K562 (cell line): ENCODE results near the gene ARHGEF38. TPM values are rescaled to one million over a fixed set of nuclear protein-coding genes. Genes with fewer than 3 reads are reported as not detected.

Experiments
- ATAC-seq: fragments of 200-7000 bp; cut with Tn5 transposase; 3 replicates; pipeline ENCODE4 v1.9.1; 2020; ENCODE audit warnings: moderate library complexity
- BruUV-seq: library from RNA; stranded (reverse); fragments of 400-500 nt; replicated peaks from 2 replicates; lab custom pipeline; 2021; lab: Mats Ljungman, UMichigan
- CTCF ChIA-PET: fragments of 300-600 bp; formaldehyde crosslinking; extraction: SDS; loops from one replicate; lab custom pipeline; 2021; ENCODE audit warnings: low intra/inter-chr PET ratio; lab: Yijun Ruan, JAX
- POLR2A ChIA-PET: fragments of 300-600, 350-650 bp; sonication (Branson Sonifier 250); formaldehyde crosslinking; extraction: SDS; loops from one replicate; lab custom pipeline; 2021; ENCODE audit warnings: antibody characterized with exemption, inconsistent platforms; lab: Yijun Ruan, JAX
- DNase-seq, 4 experiments: peaks; one replicate each; pipeline versions ENCODE4 v3.0.0 to v3.0.0-alpha.2; 2011 to 2018; ENCODE audit warnings: low spot score in 3 of 4, mixed read lengths in 3 of 4; ENCODE audit errors: extremely low read depth in 1 of 4
- FAIRE-seq: peaks from 2 replicates; lab custom pipeline; 2011; peaks lifted over from hg19 to GRCh38; lab: Jason Lieb, UNC
- H2AFZ ChIP-seq: 2 replicates; pipeline ENCODE4 v1.6.0; 2011; ENCODE audit warnings: low read depth, low read length, control low read depth, inconsistent platforms
- H3K27ac ChIP-seq: fragments of 200-600 bp; 3 replicates; pipeline ENCODE4 v1.8.0; 2011; ENCODE audit warnings: low read depth, mild to moderate bottlenecking, control low read depth, inconsistent platforms, low read length, moderate library complexity, mixed read lengths; ENCODE audit errors: extremely low read depth
- H3K27me3 ChIP-seq, 2 experiments: fragments of 300-600 bp in 1 of 2; 2 replicates in 1 of 2; 3 replicates in 1 of 2; pipeline versions ENCODE4 v1.6.0 to v1.8.0; 2011; ENCODE audit warnings: inconsistent platforms in 2 of 2, low read length in 2 of 2, mild to moderate bottlenecking in 1 of 2, mixed read lengths in 1 of 2, moderate library complexity in 1 of 2; ENCODE audit not compliant: control insufficient read depth in 2 of 2, insufficient read depth in 2 of 2
- H3K36me3 ChIP-seq: fragments of 300-600 bp; 3 replicates; pipeline ENCODE4 v1.8.0; 2011; ENCODE audit warnings: mild to moderate bottlenecking, low read length, inconsistent platforms; ENCODE audit not compliant: control insufficient read depth, insufficient read depth
- H3K4me1 ChIP-seq, 2 experiments: fragments of 200-600 bp in 1 of 2; replicated peaks in 1 of 2; 2 replicates in 1 of 2; 3 replicates in 1 of 2; pipeline versions ENCODE4 v1.5.1 to v1.8.0; 2011; ENCODE audit warnings: inconsistent platforms in 2 of 2, low read length in 2 of 2, mild to moderate bottlenecking in 1 of 2, mixed read lengths in 1 of 2, moderate library complexity in 1 of 2; ENCODE audit not compliant: control insufficient read depth in 2 of 2, insufficient read depth in 2 of 2
- H3K4me2 ChIP-seq: 2 replicates; pipeline ENCODE4 v1.6.1; 2011; ENCODE audit warnings: low read length, control low read depth, inconsistent platforms, mixed read lengths; ENCODE audit not compliant: insufficient read depth
- H3K4me3 ChIP-seq: fragments of 200-600 bp; sonication (generic), shearing (Covaris generic); 2 replicates; pipeline ENCODE4 v1.5.1; 2016; ENCODE audit warnings: control low read depth, inconsistent platforms
- H3K79me2 ChIP-seq: fragments of 200-600 bp; 3 replicates; pipeline ENCODE4 v1.8.0; 2011; ENCODE audit warnings: low read length, inconsistent platforms; ENCODE audit not compliant: control insufficient read depth, insufficient read depth
- H3K9ac ChIP-seq, 2 experiments: 2 replicates each; pipeline versions ENCODE4 v1.6.0 to v1.6.1; 2011; ENCODE audit warnings: low read depth in 2 of 2, low read length in 2 of 2, control low read depth in 1 of 2, inconsistent platforms in 1 of 2, mild to moderate bottlenecking in 1 of 2, mixed read lengths in 1 of 2; ENCODE audit not compliant: insufficient read depth in 1 of 2
- H3K9me1 ChIP-seq: one replicate; pipeline ENCODE4 v1.6.0; 2011; ENCODE audit warnings: inconsistent platforms, mild to moderate bottlenecking, low read length, moderate library complexity; ENCODE audit not compliant: control insufficient read depth, insufficient read depth
- H3K9me3 ChIP-seq: replicated peaks from 2 replicates; pipeline ENCODE4 v1.5.1; 2011; ENCODE audit warnings: low read depth, low read length, inconsistent platforms; ENCODE audit not compliant: control insufficient read depth, insufficient read depth
- H4K20me1 ChIP-seq: replicated peaks from 2 replicates; pipeline ENCODE4 v1.6.1; 2011; ENCODE audit warnings: low read length, inconsistent platforms, mixed read lengths; ENCODE audit not compliant: control insufficient read depth, insufficient read depth
- DACH1 ChIP-seq: fragments of 450-650 bp; IDR thresholded peaks from 2 replicates; pipeline ENCODE4 v1.6.1; 2018; ENCODE audit not compliant: partially characterized antibody
- DIDO1 ChIP-seq: fragments of 450-650 bp; IDR thresholded peaks from 2 replicates; pipeline ENCODE4 v1.6.1; 2016; ENCODE audit warnings: low read depth, missing biosample characterization, missing genetic modification characterization
- KDM1A ChIP-seq, 2 experiments: fragments of 450-650 bp; IDR thresholded peaks; 2 replicates each; pipeline ENCODE4 v1.6.1; 2016; ENCODE audit warnings: mild to moderate bottlenecking in 2 of 2
- MAFK ChIP-seq: IDR thresholded peaks from 2 replicates; pipeline ENCODE4 v1.6.1; 2011; ENCODE audit warnings: low read length, improper control_type of control experiment
- MEF2A ChIP-seq: IDR thresholded peaks from 2 replicates; pipeline ENCODE4 v1.6.1; 2011; ENCODE audit warnings: low read depth, mild to moderate bottlenecking, low read length, moderate library complexity; ENCODE audit not compliant: control insufficient read depth
- MTA2 ChIP-seq: fragments of 450-650 bp; IDR thresholded peaks from 2 replicates; pipeline ENCODE4 v1.6.1; 2016; ENCODE audit warnings: low read depth
- PCBP2 ChIP-seq: fragments of 200-400 bp; formaldehyde crosslinking; IDR thresholded peaks from 2 replicates; pipeline ENCODE4 v1.6.1; 2018; ENCODE audit warnings: low read length, low read depth, mild to moderate bottlenecking, moderate library complexity; ENCODE audit not compliant: poor library complexity, severe bottlenecking
- PML ChIP-seq: IDR thresholded peaks from 2 replicates; pipeline ENCODE4 v1.6.1; 2012; ENCODE audit warnings: low read length, inconsistent platforms
- RBM15 ChIP-seq: fragments of 200-400 bp; formaldehyde crosslinking; IDR thresholded peaks from 2 replicates; pipeline ENCODE4 v1.6.1; 2018; ENCODE audit warnings: mild to moderate bottlenecking, low read length, moderate library complexity; ENCODE audit not compliant: insufficient read depth
- SIN3B ChIP-seq: fragments of 450-650 bp; IDR thresholded peaks from 2 replicates; pipeline ENCODE4 v1.6.1; 2017; ENCODE audit warnings: low read depth, mild to moderate bottlenecking, moderate library complexity
- TRIM25 ChIP-seq: fragments of 450-650 bp; IDR thresholded peaks from 2 replicates; pipeline ENCODE4 v1.7.0; 2016; ENCODE audit warnings: borderline replicate concordance
- ZSCAN29 ChIP-seq: fragments of 450-650 bp; IDR thresholded peaks from 2 replicates; pipeline ENCODE4 v1.6.1; 2017
- WGBS: fragments of 100-300 bp; shearing (Covaris generic); methylation state at CpG from one replicate; pipeline ENCODE4 v1.1.6; 2016; ENCODE audit warnings: low coverage, mixed read lengths; ENCODE audit not compliant: insufficient coverage; ENCODE audit errors: missing lambda C conversion rate; 5-methylcytosine and 5-hydroxymethylcytosine counted together
- in situ Hi-C: fragments of 300-500 bp; cut with MboI; formaldehyde crosslinking; loops from 4 replicates; pipeline ENCODE4 v1.15.0; 2018; ENCODE audit warnings: inconsistent platforms, mixed read lengths
- intact Hi-C: fragments of 100-400 bp; cut with micrococcal nuclease; formaldehyde crosslinking; loops from 2 replicates; pipeline ENCODE4 v1.14.2; 2022
- polyA plus RNA-seq, 8 experiments: library from polyadenylated mRNA; depleted of rRNA in 4 of 8; stranded (reverse) in 5 of 8; unstranded in 3 of 8; fragments of >200 nt; fragmentation: Nextera tagmentation in 2 of 8; fragmentation: Illumina TruSeq in 1 of 8; extraction: Ambion mirVana in 2 of 8; extraction: Trizol in 1 of 8; gene quantifications; 2 replicates each; pipeline versions ENCODE4 v1.2.1 to v1.2.3, GENCODE V29; 2011 to 2014; ENCODE audit warnings: inconsistent platforms in 1 of 8, missing spikeins in 1 of 8
- total RNA-seq, 7 experiments: library from RNA; depleted of rRNA in 6 of 7; stranded (reverse); fragments of >200 nt in 6 of 7; fragmentation: Illumina TruSeq in 2 of 7; extraction: Trizol in 2 of 7; gene quantifications; 2 replicates each; pipeline versions ENCODE4 v1.2.1 to v1.2.3, GENCODE V29; 2011 to 2021; ENCODE audit warnings: low replicate concordance in 1 of 7
- TF ChIP-seq, protein P1 (sequence below), 2 experiments: fragments of 450-650 bp in 1 of 2; sonication (generic) in 1 of 2; formaldehyde crosslinking in 1 of 2; IDR thresholded peaks in 1 of 2; conservative IDR thresholded peaks in 1 of 2; 2 replicates each; pipeline versions ENCODE4 v1.6.1 to v1.8.1; 2016 to 2023; ENCODE audit warnings: mild to moderate bottlenecking in 2 of 2, moderate library complexity in 2 of 2, inconsistent platforms in 1 of 2, missing genetic modification reagents in 1 of 2

The ARHGEF38 gene
- total and polyA plus RNA-seq, 9 of the 15 experiments (the other 6 are each of a cell fraction or from before 2014, with no cell fraction given): 0.17 TPM; not detected in 8

- no peak for FAIRE-seq
- POLR2A ChIA-PET: interaction anchor here (0.6 kb wide), 1 partner anchor 17 kb away, joined by 3 read pairs; no protein-coding TSS in a partner anchor
Observed at GRCh38 chr4:105698607-105699006, 146.2 kb downstream of the ARHGEF38 start.

More at GRCh38 chr4:105698607-105699006, 146.2 kb downstream of the ARHGEF38 start:
- in situ Hi-C loops: no loop called here
- DNase-seq (no peak), ATAC-seq (no peak)
- 93% methylated on average over 2 of the region's 2 CpGs for WGBS
- no peak for TF ChIP-seq SIN3B
- TF ChIP-seq KDM1A (IDR thresholded peaks at IDR 0.05): no peak
- no peak for TF ChIP-seq DACH1
- no peak for TF ChIP-seq TRIM25
- TF ChIP-seq MTA2: no peak
- TF ChIP-seq, protein P1, sequence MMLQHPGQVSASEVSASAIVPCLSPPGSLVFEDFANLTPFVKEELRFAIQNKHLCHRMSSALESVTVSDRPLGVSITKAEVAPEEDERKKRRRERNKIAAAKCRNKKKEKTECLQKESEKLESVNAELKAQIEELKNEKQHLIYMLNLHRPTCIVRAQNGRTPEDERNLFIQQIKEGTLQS (IDR thresholded peaks at IDR 0.05): no peak
- TF ChIP-seq, protein P1 (CRISPR knock-in tag; conservative IDR thresholded peaks at IDR 0.05): no peak
- TF ChIP-seq MEF2A: no peak
- no peak for TF ChIP-seq DIDO1
- TF ChIP-seq ZSCAN29: no peak
- TF ChIP-seq RBM15: no peak
- TF ChIP-seq PCBP2: no peak
- no peak for TF ChIP-seq PML
- TF ChIP-seq MAFK: no peak
- H3K9me3 ChIP-seq: no peaks in the 10 kb centered on the region
- H3K9me1 ChIP-seq: no peaks in the 10 kb centered on the region
- no peak overlapping the region for H3K9ac ChIP-seq
- H3K27ac ChIP-seq: no peak overlapping the region
- no peak overlapping the region for H3K4me2 ChIP-seq
- BruUV-seq: no TSS peak
- peaks cover 61% of the 10 kb centered on the region for H3K36me3 ChIP-seq
- H3K27me3 ChIP-seq: no peaks in the 10 kb centered on the region
- no peaks in the 10 kb centered on the region for H4K20me1 ChIP-seq
- H3K4me1 ChIP-seq: no peaks in the 10 kb centered on the region
- CTCF ChIA-PET: no interaction called here
- no peak overlapping the region for H2AFZ ChIP-seq
- no peak overlapping the region for H3K4me3 ChIP-seq
- intact Hi-C loops: no loop called here
- peaks cover 10% of the 10 kb centered on the region; the same call in 2 of the 3 replicates for H3K79me2 ChIP-seq
